ENCODE data around the gene NCR2.

Gene NCR2

GRCh38 chr6:41318261-41318653 is 17.2 kb upstream of the NCR2 start:
- DNase-seq (ENCODE audit: insufficient read length, low spot score) (no peak), FAIRE-seq (no peak)
- no peak for TF ChIP-seq CTCF (IDR thresholded peaks at IDR 0.05; ENCODE audit: insufficient read depth, missing control alignments)

- FAIRE-seq = no peak
- DNase-seq (ENCODE audit: insufficient read length, low spot score) = no peak
- TF ChIP-seq CTCF (IDR thresholded peaks at IDR 0.05; ENCODE audit: insufficient read depth, missing control alignments) = peak; percentile 90
These were observed 16.5 kb upstream of the NCR2 start for GRCh38 chr6:41318654-41319565.

GRCh38 chr6:41321183-41321582 is 14.2 kb upstream of the NCR2 start:
- no peak for TF ChIP-seq CTCF (IDR thresholded peaks at IDR 0.05; ENCODE audit: insufficient read depth, missing control alignments)
- DNase-seq (ENCODE audit: insufficient read length, low spot score) (no peak), FAIRE-seq (no peak)

GRCh38 chr6:41325446-41326066 is 9.9 kb upstream of the NCR2 start:
- no peak for FAIRE-seq
- DNase-seq (ENCODE audit: insufficient read length, low spot score) = no peak
- no peak for TF ChIP-seq CTCF (IDR thresholded peaks at IDR 0.05; ENCODE audit: insufficient read depth, missing control alignments)

- DNase-seq (ENCODE audit: insufficient read length, low spot score) (no peak), FAIRE-seq (no peak)
- no peak for TF ChIP-seq CTCF (IDR thresholded peaks at IDR 0.05; ENCODE audit: insufficient read depth, missing control alignments)
These were observed 9.3 kb upstream of the NCR2 start for GRCh38 chr6:41326092-41326491.

- DNase-seq (ENCODE audit: insufficient read length, low spot score) = no peak
- no peak for FAIRE-seq
- TF ChIP-seq CTCF (IDR thresholded peaks at IDR 0.05; ENCODE audit: insufficient read depth, missing control alignments) = no peak
These were observed 8.2 kb upstream of the NCR2 start for GRCh38 chr6:41327177-41327576.
